ENCODE data around the gene CASS4.
"Not testable (repeated sequence)": the region's sequence is repeated elsewhere in the genome, so short reads cannot be mapped to it uniquely, and the experiment has no call there.

The CASS4 gene

GRCh38 chr20:56411759-56412472 lies at the start of gene CASS4:
CASS4 (plus strand) TSS chr20:56412260; CDS start chr20:56412459, 199 bp downstream.
- DNase-seq (ENCODE audit: low spot score), result no peak

- DNase-seq (ENCODE audit: low spot score), result no peak
These were observed 49.1 kb upstream of the CASS4 start for GRCh38 chr20:56362833-56363413.

- DNase-seq (ENCODE audit: low spot score), result no peak
These were observed 48.6 kb upstream of the CASS4 start for GRCh38 chr20:56363491-56363890.

- DNase-seq (ENCODE audit: low spot score), result no peak
These were observed 43.5 kb upstream of the CASS4 start for GRCh38 chr20:56368351-56369134.

GRCh38 chr20:56369179-56369578 lies 42.9 kb upstream of the CASS4 start:
- no peak for DNase-seq (ENCODE audit: low spot score)

- DNase-seq (ENCODE audit: low spot score), result no peak
These were observed 40.1 kb upstream of the CASS4 start for GRCh38 chr20:56371977-56372376.

GRCh38 chr20:56372850-56373249 lies 39.2 kb upstream of the CASS4 start:
- peak; percentile 22 for DNase-seq (ENCODE audit: low spot score)

- DNase-seq (ENCODE audit: low spot score), result peak; percentile 75
These were observed 38.1 kb upstream of the CASS4 start for GRCh38 chr20:56373942-56374341.

- no peak for DNase-seq (ENCODE audit: low spot score)
These were observed 35.7 kb upstream of the CASS4 start for GRCh38 chr20:56376331-56376730.

GRCh38 chr20:56378386-56378785 lies 33.7 kb upstream of the CASS4 start:
- DNase-seq (ENCODE audit: low spot score), result no peak

- no peak for DNase-seq (ENCODE audit: low spot score)
These were observed 31.7 kb upstream of the CASS4 start for GRCh38 chr20:56380375-56380774.

GRCh38 chr20:56381501-56381900 lies 30.6 kb upstream of the CASS4 start:
- DNase-seq (ENCODE audit: low spot score), result no peak

- no peak for DNase-seq (ENCODE audit: low spot score)
These were observed 29.4 kb upstream of the CASS4 start for GRCh38 chr20:56382696-56383095.

- no peak for DNase-seq (ENCODE audit: low spot score)
These were observed 28.7 kb upstream of the CASS4 start for GRCh38 chr20:56383334-56383733.

GRCh38 chr20:56385130-56385529 lies 26.9 kb upstream of the CASS4 start:
- DNase-seq (ENCODE audit: low spot score), result no peak

- no peak for DNase-seq (ENCODE audit: low spot score)
These were observed 25.8 kb upstream of the CASS4 start for GRCh38 chr20:56386219-56386618.

- no peak for DNase-seq (ENCODE audit: low spot score)
These were observed 23.2 kb upstream of the CASS4 start for GRCh38 chr20:56388882-56389281.

- no peak for DNase-seq (ENCODE audit: low spot score)
These were observed 22.3 kb upstream of the CASS4 start for GRCh38 chr20:56389807-56390206.

- not testable (repeated sequence) for DNase-seq (ENCODE audit: low spot score)
These were observed 21.7 kb upstream of the CASS4 start for GRCh38 chr20:56390396-56390795.

GRCh38 chr20:56391037-56391436 lies 21.0 kb upstream of the CASS4 start:
- no peak for DNase-seq (ENCODE audit: low spot score)

GRCh38 chr20:56391596-56392131 lies 20.4 kb upstream of the CASS4 start:
- DNase-seq (ENCODE audit: low spot score), result no peak

- DNase-seq (ENCODE audit: low spot score), result peak; percentile 100
These were observed 19.8 kb upstream of the CASS4 start, which contains the start of the genes AURKA and CSTF1 for GRCh38 chr20:56392132-56392880. AURKA (minus strand) TSS chr20:56392215; CDS start chr20:56388197, 4,018 bp downstream. CSTF1 (plus strand) TSS chr20:56392645; CDS start chr20:56395553, 2,908 bp downstream.
